Measurements from ENCODE around the gene FAT3. TPM values are rescaled to one million over a fixed set of nuclear protein-coding genes. Genes with fewer than 3 reads are reported as not detected.

Gene FAT3
- total and polyA plus RNA-seq, 2 of the 13 experiments (the other 11 are each of a cell fraction or from before 2014, with no cell fraction given), result not detected

GRCh38 chr11:92251980-92252379, 27.4 kb downstream of the FAT3 start:
- Histone ChIP-seq H2AFZ (ENCODE audit: low read length) (no peak overlapping the region), H3K9me3 (ENCODE audit: low read length) (no peaks in the 10 kb centered on the region), H3K4me2 (ENCODE audit: low read depth, low read length) (no peak overlapping the region), H3K27ac (ENCODE audit: extremely low read length, insufficient read depth, low read length) (no peak overlapping the region), H3K27me3 (ENCODE audit: control insufficient read depth in 1 of 2, insufficient read depth in 2 of 2, low read length in 2 of 2) (no peaks in the 10 kb centered on the region), H3K9ac (ENCODE audit: insufficient read depth, low read depth, low read length) (no peak overlapping the region), H3K36me3 (replicated peaks in 1 of 2; ENCODE audit: control insufficient read depth in 1 of 2, insufficient read depth in 2 of 2, low read length in 2 of 2) (no peaks in the 10 kb centered on the region), H3K4me1 (ENCODE audit: insufficient read depth, low read length) (no peaks in the 10 kb centered on the region), H3K79me2 (ENCODE audit: insufficient read depth, low read length) (no peaks in the 10 kb centered on the region), H4K20me1 (ENCODE audit: insufficient read depth, low read length) (no peaks in the 10 kb centered on the region), H3K4me3 (replicated peaks in 1 of 3; ENCODE audit: insufficient read depth in 1 of 3, low read depth in 2 of 3, low read length in 3 of 3) (no peak overlapping the region)
- intact Hi-C loops (cut with micrococcal nuclease; ENCODE audit: unreplicated experiment) (no loop called here), in situ Hi-C loops (cut with HindIII; ENCODE audit: extremely low pct_ligation_motif_present, low pct_unique_long_range_greater_than_20kb) (no loop called here)
- ChIA-PET CTCF (ENCODE audit: low intra/inter-chr PET ratio, low total read pairs) (no interaction called here), POLR2A (no interaction called here)
- no peak for FAIRE-seq
- no peak for ATAC-seq
- DNase-seq (ENCODE audit: low spot score), result no peak
- no peak for TF ChIP-seq CSRNP2 (CRISPR knock-in tag; conservative IDR thresholded peaks at IDR 0.05; ENCODE audit: low read depth)
- no peak for TF ChIP-seq CC2D1A (CRISPR knock-in tag; IDR thresholded peaks at IDR 0.05)
- no peak for TF ChIP-seq STAG1 (CRISPR knock-in tag; IDR thresholded peaks at IDR 0.05)
- no peak for TF ChIP-seq IKZF5 (CRISPR knock-in tag; IDR thresholded peaks at IDR 0.05)
- TF ChIP-seq ZBTB26 (CRISPR knock-in tag; IDR thresholded peaks at IDR 0.05; ENCODE audit: borderline replicate concordance), result no peak
- no peak for TF ChIP-seq ELF3 (CRISPR knock-in tag; IDR thresholded peaks at IDR 0.05)
- TF ChIP-seq NFKB2 (CRISPR knock-in tag; IDR thresholded peaks at IDR 0.05; ENCODE audit: borderline replicate concordance), result no peak
- WGBS (ENCODE audit: low lambda C conversion rate), result 0% methylated on average over 1 of the region's 1 CpG
- BruUV-seq (replicated peaks), result no TSS peak
